K562 (cell line): ENCODE measurements around the gene QRICH1. TPM values are rescaled to one million over a fixed set of nuclear protein-coding genes. Genes with fewer than 3 reads are reported as not detected.

Source experiments
- ELF2 ChIP-seq: fragments of 250-450 bp; sonication (Bioruptor Pico); IDR thresholded peaks from 2 replicates; pipeline ENCODE4 v1.5.0; 2021; ENCODE audit warnings: mild to moderate bottlenecking
- HDAC1 ChIP-seq, 2 experiments: fragments of 450-650 bp; IDR thresholded peaks; 2 replicates each; pipeline ENCODE4 v1.6.1; 2016 to 2017; ENCODE audit warnings: inconsistent platforms in 1 of 2, mild to moderate bottlenecking in 1 of 2, moderate library complexity in 1 of 2
- JUND ChIP-seq, 2 experiments: IDR thresholded peaks; 2 replicates in 1 of 2; 3 replicates in 1 of 2; pipeline ENCODE4 v1.6.1; 2011; ENCODE audit warnings: borderline replicate concordance in 2 of 2, low read depth in 2 of 2, low read length in 2 of 2, improper control_type of control experiment in 1 of 2, missing biosample characterization in 1 of 2, missing genetic modification characterization in 1 of 2, missing genetic modification reagents in 1 of 2
- MYC ChIP-seq, 2 experiments: fragments of 250-450 bp in 1 of 2; sonication (Bioruptor Pico) in 1 of 2; IDR thresholded peaks; 2 replicates each; pipeline versions ENCODE4 v1.5.1 to v1.6.1; 2012 to 2021; ENCODE audit warnings: low read depth in 2 of 2, borderline replicate concordance in 1 of 2, improper control_type of control experiment in 1 of 2, low read length in 1 of 2, mild to moderate bottlenecking in 1 of 2, moderate library complexity in 1 of 2
- NELFE ChIP-seq: IDR thresholded peaks from 2 replicates; pipeline ENCODE4 v1.6.1; 2011; ENCODE audit warnings: mild to moderate bottlenecking; ENCODE audit not compliant: insufficient read depth, insufficient read length
- SMAD1 ChIP-seq: fragments of 150-350 bp; IDR thresholded peaks from 2 replicates; pipeline ENCODE4 v1.6.1; 2014; ENCODE audit warnings: low read length, low read depth; ENCODE audit not compliant: partially characterized antibody
- TAF7 ChIP-seq: fragments of 450-650 bp; IDR thresholded peaks from 2 replicates; pipeline ENCODE4 v1.6.1; 2016; ENCODE audit warnings: missing genetic modification characterization, missing compliant biosample characterization
- THRB ChIP-seq: fragments of 450-650 bp; formaldehyde crosslinking; conservative IDR thresholded peaks from 2 replicates; pipeline ENCODE4 v1.4.0; 2022; ENCODE audit warnings: mild to moderate bottlenecking, missing genetic modification characterization
- polyA plus RNA-seq, 8 experiments: library from polyadenylated mRNA; depleted of rRNA in 4 of 8; stranded (reverse) in 5 of 8; unstranded in 3 of 8; fragments of >200 nt; fragmentation: Nextera tagmentation in 2 of 8; fragmentation: Illumina TruSeq in 1 of 8; extraction: Ambion mirVana in 2 of 8; extraction: Trizol in 1 of 8; gene quantifications; 2 replicates each; pipeline versions ENCODE4 v1.2.1 to v1.2.3, GENCODE V29; 2011 to 2014; ENCODE audit warnings: inconsistent platforms in 1 of 8, missing spikeins in 1 of 8
- total RNA-seq, 7 experiments: library from RNA; depleted of rRNA in 6 of 7; stranded (reverse); fragments of >200 nt in 6 of 7; fragmentation: Illumina TruSeq in 2 of 7; extraction: Trizol in 2 of 7; gene quantifications; 2 replicates each; pipeline versions ENCODE4 v1.2.1 to v1.2.3, GENCODE V29; 2011 to 2021; ENCODE audit warnings: low replicate concordance in 1 of 7
- TF ChIP-seq, protein P1 (sequence below): fragments of 200-800 bp; sonication (Bioruptor generic); IDR thresholded peaks from 2 replicates; pipeline ENCODE4 v1.6.1; 2017; ENCODE audit warnings: missing genetic modification characterization, missing compliant biosample characterization
- TF ChIP-seq, protein P2 (sequence below): sonication (generic); formaldehyde crosslinking; IDR thresholded peaks from 2 replicates; pipeline ENCODE4 v1.9.0; 2022; ENCODE audit warnings: mild to moderate bottlenecking, missing genetic modification reagents
- TF ChIP-seq, protein P3 (sequence below): fragments of 250-450 bp; sonication (Bioruptor Pico); IDR thresholded peaks from 2 replicates; pipeline ENCODE4 v1.8.0; 2022; ENCODE audit warnings: inconsistent platforms

The QRICH1 gene
- total and polyA plus RNA-seq, 9 of the 15 experiments (the other 6 are each of a cell fraction or from before 2014, with no cell fraction given): 20.1 to 99.2 (median 56.7) TPM

- TF ChIP-seq, protein P1, sequence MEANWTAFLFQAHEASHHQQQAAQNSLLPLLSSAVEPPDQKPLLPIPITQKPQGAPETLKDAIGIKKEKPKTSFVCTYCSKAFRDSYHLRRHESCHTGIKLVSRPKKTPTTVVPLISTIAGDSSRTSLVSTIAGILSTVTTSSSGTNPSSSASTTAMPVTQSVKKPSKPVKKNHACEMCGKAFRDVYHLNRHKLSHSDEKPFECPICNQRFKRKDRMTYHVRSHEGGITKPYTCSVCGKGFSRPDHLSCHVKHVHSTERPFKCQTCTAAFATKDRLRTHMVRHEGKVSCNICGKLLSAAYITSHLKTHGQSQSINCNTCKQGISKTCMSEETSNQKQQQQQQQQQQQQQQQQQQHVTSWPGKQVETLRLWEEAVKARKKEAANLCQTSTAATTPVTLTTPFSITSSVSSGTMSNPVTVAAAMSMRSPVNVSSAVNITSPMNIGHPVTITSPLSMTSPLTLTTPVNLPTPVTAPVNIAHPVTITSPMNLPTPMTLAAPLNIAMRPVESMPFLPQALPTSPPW (CRISPR knock-in tag): peak; percentile 56
- peak; percentile 91 for TF ChIP-seq SMAD1
- TF ChIP-seq JUND (IDR thresholded peaks at IDR 0.05; ENCODE audit: borderline replicate concordance, low read depth, low read length): 0 out of 2 replicates have a peak, but pooled peaks have one; percentile 24
- TF ChIP-seq JUND (tag; IDR thresholded peaks at IDR 0.05; ENCODE audit: borderline replicate concordance, low read depth, low read length): no peak; the same call in 2 of the 3 replicates
- 0 out of 2 replicates have a peak, but pooled peaks have one; percentile 39 for TF ChIP-seq THRB (CRISPR knock-in tag)
- TF ChIP-seq, protein P2, sequence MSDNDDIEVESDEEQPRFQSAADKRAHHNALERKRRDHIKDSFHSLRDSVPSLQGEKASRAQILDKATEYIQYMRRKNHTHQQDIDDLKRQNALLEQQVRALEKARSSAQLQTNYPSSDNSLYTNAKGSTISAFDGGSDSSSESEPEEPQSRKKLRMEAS (CRISPR knock-in tag): no peak; the same call in none of the 2 replicates
- TF ChIP-seq, protein P3, sequence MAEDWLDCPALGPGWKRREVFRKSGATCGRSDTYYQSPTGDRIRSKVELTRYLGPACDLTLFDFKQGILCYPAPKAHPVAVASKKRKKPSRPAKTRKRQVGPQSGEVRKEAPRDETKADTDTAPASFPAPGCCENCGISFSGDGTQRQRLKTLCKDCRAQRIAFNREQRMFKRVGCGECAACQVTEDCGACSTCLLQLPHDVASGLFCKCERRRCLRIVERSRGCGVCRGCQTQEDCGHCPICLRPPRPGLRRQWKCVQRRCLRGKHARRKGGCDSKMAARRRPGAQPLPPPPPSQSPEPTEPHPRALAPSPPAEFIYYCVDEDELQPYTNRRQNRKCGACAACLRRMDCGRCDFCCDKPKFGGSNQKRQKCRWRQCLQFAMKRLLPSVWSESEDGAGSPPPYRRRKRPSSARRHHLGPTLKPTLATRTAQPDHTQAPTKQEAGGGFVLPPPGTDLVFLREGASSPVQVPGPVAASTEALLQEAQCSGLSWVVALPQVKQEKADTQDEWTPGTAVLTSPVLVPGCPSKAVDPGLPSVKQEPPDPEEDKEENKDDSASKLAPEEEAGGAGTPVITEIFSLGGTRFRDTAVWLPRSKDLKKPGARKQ: no peak
- peak; percentile 73; the same call in 1 of the 2 replicates for TF ChIP-seq TAF7
- peak; percentile 88 for TF ChIP-seq MYC (IDR thresholded peaks at IDR 0.05; ENCODE audit: low read depth, low read length)
- TF ChIP-seq MYC (CRISPR knock-in tag; IDR thresholded peaks at IDR 0.05; ENCODE audit: borderline replicate concordance, low read depth): peak; percentile 76; the same call in 1 of the 2 replicates
- TF ChIP-seq NELFE: peak; percentile 84
- 0 out of 2 replicates have a peak, but pooled peaks have one; percentile 37 for TF ChIP-seq ELF2
- peak in 1 of 2 experiments; percentile 54; a peak in 2 of 4 replicates for TF ChIP-seq HDAC1 (IDR thresholded peaks at IDR 0.05)
Observed at GRCh38 chr3:49021213-49021812, 72.6 kb downstream of the QRICH1 start (continued).
